GM20431 (cell line): ENCODE measurements around the gene HOXD10.

Source experiments
- in situ Hi-C: fragments of 300-500 bp; cut with MseI, MboI; formaldehyde crosslinking; loops from one replicate; pipeline ENCODE4 v1.15.0; 2020; ENCODE audit warnings: low sequenced_read_pairs; ENCODE audit not compliant: unreplicated experiment

The HOXD10 gene

DNA sequence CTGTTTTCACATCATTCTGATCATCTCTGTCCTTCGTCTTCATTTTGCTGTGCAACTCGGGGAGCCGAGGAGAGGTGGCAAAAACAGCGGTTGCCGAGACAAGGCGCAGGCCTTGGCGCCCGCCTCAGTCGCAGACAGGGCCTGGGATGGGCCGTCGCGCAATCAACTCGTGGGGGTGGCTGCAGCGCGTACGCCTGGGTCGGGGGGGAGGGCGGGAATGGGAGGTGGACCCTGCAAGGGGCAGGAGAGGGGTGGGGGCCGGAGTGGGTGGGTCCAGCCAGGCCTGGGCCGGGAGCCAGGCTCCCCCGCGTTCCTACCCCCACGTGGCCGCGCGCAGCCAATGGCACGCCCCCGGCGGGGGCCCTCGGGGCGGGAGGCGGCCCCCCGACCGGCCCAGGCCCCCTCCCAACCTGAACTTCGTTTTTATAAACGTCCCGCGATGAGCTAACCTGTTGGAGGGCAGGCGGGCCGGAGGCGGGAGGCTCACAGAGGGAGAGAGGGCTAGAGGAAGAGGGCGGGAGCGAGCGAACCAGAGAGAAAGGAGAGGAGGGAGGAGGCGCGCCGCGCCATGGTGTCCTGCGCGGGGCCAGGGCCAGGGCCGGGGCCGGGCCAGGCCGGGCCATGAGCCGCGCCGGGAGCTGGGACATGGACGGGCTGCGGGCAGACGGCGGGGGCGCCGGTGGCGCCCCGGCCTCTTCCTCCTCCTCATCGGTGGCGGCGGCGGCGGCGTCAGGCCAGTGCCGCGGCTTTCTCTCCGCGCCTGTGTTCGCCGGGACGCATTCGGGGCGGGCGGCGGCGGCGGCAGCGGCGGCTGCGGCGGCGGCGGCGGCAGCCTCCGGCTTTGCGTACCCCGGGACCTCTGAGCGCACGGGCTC lies 24.1 kb upstream of the HOXD10 start, which contains the start of gene HOXD13:
Gene HOXD13, plus strand, starts transcription at position 452 of the 875 bp plus-strand sequence. Its CDS starts 170 bp downstream, at position 622.
- in situ Hi-C loops: loop anchor here (25.0 kb wide), 2 partner anchors 405 to 680 kb away; no protein-coding TSS in a partner anchor

GRCh38 chr2:176093145-176093897 lies 23.3 kb upstream of the HOXD10 start:
- in situ Hi-C loops: loop anchor here (25.0 kb wide), 2 partner anchors 406 to 681 kb away; no protein-coding TSS in a partner anchor

DNA sequence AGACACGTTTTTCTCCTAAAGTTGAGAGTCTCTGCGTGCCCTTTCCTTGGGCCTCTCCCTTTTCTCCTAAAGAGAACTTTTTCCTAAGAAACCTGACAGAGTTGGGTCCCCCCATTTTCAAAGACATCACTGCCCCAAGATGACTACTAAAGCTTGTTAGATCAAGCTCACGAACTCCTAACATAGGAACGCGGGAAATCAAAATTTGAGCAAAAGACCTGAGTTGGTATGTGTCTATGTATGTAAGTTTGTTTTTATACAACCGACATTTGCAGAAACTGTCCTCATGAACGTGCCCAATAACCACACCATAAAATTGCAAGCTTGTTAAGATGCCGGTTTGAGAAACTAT lies 22.7 kb upstream of the HOXD10 start:
- in situ Hi-C loops: loop anchor here (25.0 kb wide), 2 partner anchors 407 to 682 kb away; no protein-coding TSS in a partner anchor

DNA sequence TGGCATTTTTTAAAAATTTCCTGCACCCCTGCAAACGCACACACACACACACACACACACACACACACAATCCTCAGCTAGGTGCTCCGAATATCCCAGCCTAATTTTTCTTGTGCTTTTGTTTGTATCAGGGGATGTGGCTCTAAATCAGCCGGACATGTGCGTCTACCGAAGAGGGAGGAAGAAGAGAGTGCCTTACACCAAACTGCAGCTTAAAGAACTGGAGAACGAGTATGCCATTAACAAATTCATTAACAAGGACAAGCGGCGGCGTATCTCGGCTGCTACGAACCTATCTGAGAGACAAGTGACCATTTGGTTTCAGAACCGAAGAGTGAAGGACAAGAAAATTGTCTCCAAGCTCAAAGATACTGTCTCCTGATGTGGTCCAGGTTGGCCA lies 22.2 kb upstream of the HOXD10 start:
- in situ Hi-C loops: loop anchor here (25.0 kb wide), 2 partner anchors 407 to 682 kb away; no protein-coding TSS in a partner anchor

GRCh38 chr2:176095421-176095820 lies 21.2 kb upstream of the HOXD10 start:
- in situ Hi-C loops: loop anchor here (25.0 kb wide), 2 partner anchors 408 to 683 kb away; no protein-coding TSS in a partner anchor

DNA sequence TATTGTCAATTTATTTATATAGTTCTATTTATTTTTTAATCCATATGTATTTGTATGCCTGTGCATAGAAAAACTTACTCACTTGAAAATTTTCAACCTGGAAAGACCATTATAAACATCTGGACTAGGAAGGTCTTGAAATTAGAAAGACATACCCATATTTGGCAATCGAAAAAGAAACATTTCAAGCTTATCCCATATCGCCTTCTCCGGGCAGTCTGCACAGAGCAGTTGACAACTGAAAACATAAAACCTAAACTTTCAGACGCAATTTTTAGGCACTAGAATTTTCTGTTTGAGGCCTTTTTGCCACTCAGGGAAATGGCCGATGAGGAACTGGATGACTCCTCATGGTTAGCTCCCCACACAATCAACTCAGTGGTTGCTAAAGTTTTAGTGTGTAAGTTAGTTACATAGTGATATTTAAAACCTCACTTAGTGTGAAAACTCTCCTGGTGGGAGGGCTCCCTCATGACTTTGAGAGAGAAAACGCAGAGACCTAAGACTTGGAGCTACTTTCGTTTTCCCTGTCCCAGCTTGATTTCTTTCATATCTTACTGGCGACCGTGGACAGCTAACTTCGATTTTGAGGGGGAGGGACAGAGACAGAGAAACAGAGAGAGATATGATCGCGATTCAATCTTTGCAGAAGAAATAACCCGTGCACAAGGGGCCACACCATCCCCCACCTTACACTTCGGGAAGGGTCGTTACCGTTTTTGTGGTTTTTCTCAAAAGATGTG lies 20.2 kb upstream of the HOXD10 start:
- in situ Hi-C loops: loop anchor here (25.0 kb wide), 2 partner anchors 409 to 684 kb away; no protein-coding TSS in a partner anchor

DNA sequence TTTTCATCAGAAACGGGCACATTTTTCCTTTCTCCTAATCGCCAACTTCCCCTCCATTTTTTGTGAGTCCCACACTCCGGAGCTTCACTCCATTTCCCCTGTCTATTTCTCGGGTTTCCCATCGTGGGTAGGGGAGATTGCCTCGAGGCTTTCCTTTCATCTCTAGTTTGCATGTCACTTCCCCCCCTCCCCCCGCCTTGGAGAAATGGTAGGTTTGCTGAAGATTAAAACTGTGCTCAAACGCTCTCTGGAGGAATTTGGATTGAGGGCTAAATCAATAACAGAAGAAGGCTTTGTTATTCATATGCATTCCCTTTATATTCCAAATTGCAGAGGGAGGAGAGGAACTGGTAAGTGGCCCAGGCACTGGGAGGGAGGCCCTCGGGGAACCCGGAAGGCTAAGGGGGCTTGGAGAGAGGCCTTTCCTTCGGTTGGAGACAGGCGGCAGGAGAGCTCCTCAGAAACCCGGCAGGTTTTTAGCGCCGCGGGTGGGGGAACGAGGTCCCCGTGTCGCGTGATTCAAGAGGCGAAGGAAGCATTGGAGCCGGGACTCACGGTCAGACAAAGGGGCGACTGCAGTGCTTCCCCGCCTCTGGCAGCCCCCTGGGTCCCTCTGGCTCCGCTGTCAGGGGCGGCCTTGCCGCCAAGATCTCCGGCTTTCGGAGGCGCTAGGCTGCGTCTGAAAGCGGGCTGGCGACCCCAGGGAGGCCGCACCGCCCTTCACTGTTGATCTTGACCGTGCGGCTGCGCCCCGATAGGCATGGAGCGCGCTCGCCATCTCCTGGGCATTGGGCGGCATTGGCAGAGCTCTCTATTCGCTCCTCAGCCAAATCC lies 19.4 kb upstream of the HOXD10 start:
- in situ Hi-C loops: loop anchor here (25.0 kb wide), 2 partner anchors 410 to 685 kb away; no protein-coding TSS in a partner anchor

DNA sequence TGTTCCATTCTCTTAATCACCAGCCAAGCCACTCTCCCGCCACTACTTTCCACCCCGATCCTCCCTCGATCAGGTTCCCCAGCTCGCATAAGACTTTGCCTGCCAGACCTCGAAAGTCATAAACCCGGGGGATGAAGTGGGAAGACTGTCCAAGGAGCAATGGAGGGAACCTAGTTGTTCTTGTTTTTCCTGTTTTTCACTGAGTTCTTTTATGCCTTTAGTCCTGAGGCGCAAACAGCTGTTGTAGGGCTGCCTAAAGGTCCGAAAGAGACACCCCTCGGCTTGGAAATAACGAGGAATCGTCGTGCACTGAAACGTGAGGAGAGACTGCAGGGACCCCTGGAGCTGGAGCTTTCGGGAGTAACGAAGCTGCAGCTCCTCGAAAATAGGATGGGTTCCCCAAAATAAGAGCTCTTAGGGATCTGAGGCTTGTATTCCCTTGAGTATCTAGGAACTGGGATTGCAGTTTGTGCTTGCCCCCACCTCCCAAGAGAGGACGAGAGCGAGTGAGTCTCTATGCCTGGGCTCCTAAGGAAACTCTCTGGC lies 18.7 kb upstream of the HOXD10 start:
- in situ Hi-C loops: loop anchor here (25.0 kb wide), 2 partner anchors 411 to 686 kb away; no protein-coding TSS in a partner anchor

DNA sequence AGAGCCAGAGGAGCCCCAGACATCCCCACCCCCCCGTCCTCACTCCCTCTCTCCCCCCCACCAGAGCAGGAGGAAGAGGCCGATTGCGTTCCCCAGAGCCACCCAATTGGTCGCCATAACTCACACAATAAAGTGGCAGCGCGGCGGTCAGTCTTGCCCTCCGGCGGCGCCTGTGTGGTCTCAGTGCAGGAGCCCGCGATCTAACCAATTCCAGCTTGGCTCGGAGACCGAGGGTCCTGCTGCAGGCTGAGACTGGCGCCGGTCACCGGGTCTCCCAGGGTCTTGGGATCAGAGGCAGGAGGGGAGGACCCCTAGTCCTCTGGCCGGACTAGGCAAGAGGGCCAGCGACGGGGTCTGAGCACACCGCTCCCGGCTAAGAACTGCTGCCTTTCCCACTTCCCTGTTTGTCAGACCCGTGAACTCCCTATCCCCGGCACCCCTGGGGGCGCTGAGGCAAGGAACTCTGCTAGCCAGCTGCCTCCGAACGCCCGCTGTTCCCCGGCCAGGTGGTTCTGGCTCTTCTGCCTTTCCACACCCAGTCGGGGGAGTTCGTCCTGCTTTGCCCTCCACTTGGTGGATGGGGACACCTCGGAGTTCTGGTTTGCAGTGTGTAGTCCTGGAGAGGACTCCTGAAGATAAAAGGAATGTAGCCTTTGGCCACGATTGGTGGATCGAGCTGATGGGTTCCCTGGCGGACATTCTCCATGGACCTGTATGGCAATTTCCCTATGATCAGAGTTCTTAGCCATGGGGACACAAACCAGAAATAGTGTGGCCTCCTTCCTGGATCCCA lies 18.0 kb upstream of the HOXD10 start:
- in situ Hi-C loops: loop anchor here (25.0 kb wide), 2 partner anchors 411 to 686 kb away; no protein-coding TSS in a partner anchor

- in situ Hi-C loops: loop anchor here (25.0 kb wide), 2 partner anchors 412 to 687 kb away; no protein-coding TSS in a partner anchor
Measured at GRCh38 chr2:176099159-176099727, 17.3 kb upstream of the HOXD10 start.

DNA sequence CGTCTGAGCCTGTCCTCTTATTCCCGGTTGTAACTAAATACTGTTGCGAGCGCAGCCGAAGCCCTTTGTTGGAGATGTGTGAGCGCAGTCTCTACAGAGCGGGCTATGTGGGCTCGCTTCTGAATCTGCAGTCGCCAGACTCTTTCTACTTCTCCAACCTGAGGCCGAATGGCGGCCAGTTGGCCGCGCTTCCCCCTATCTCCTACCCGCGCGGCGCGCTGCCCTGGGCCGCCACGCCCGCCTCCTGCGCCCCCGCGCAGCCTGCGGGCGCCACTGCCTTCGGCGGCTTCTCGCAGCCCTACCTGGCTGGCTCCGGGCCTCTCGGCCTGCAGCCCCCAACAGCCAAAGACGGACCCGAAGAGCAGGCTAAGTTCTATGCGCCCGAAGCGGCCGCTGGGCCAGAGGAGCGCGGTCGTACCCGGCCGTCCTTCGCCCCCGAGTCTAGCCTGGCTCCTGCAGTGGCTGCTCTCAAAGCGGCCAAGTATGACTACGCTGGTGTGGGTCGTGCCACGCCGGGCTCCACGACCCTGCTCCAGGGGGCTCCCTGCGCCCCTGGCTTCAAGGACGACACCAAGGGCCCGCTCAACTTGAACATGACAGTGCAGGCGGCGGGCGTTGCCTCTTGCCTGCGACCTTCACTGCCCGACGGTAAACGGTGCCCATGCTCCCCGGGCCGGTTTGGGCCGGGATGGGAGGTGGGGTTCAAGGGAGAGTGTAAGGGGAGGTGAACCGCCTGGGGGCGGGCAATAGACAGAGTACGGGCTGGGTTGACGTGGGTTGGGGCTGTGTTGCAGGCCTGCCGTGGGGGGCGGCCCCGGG lies 16.6 kb upstream of the HOXD10 start, which contains the start of gene HOXD12:
Gene HOXD12, plus strand, starts transcription at position 68 of the 819 bp plus-strand sequence. Its CDS starts 7 bp downstream, at position 75.
- in situ Hi-C loops: loop anchor here (25.0 kb wide), 2 partner anchors 413 to 688 kb away; no protein-coding TSS in a partner anchor

GRCh38 chr2:176100547-176101140 lies 15.9 kb upstream of the HOXD10 start:
- in situ Hi-C loops: no loop called here

GRCh38 chr2:176101216-176101830 lies 15.3 kb upstream of the HOXD10 start:
- in situ Hi-C loops: no loop called here

DNA sequence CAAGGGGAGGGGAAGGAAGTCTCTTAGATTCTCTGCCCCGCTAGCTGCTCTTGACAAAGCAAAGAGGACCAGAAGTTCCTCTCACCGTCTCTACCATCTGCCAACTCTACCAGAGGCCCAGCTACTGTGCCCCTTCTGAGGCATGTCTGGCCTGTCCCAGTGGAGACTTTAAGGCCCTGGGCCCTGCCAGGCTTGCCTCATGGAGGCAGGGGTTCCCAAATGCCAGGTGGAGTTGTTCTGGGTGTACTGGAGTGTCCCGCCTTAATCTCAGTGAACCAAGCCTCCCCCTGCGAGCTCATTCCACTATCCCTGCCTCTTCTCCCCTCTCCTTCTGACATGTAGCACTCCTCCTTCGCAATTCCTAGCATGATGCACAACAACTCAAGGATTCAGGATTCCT lies 14.7 kb upstream of the HOXD10 start:
- in situ Hi-C loops: no loop called here

GRCh38 chr2:176102309-176102866 lies 14.2 kb upstream of the HOXD10 start:
- in situ Hi-C loops: no loop called here
